Activated B cell treated with CpG ODN at 0.5 μM for 24 hours (primary cell): ENCODE data around the gene GTF2F2. TPM values are rescaled to one million over a fixed set of nuclear protein-coding genes. Genes with fewer than 3 reads are reported as not detected.
"Not testable (repeated sequence)": the region's sequence is repeated elsewhere in the genome, so short reads cannot be mapped to it uniquely, and the experiment has no call there.

Experiments used
- ATAC-seq: fragments of 200-7000 bp; cut with Tn5 transposase; one replicate; pipeline ENCODE4 v1.10.0; 2021; ENCODE audit warnings: low read depth, mild to moderate bottlenecking, moderate library complexity
- CTCF ChIA-PET: fragments of 350-600 bp; sonication (Branson Sonifier 250); formaldehyde crosslinking; loops from one replicate; lab custom pipeline; 2021; ENCODE audit warnings: antibody characterized with exemption; lab: Charles Lee
- POLR2A ChIA-PET: fragments of 350-600 bp; sonication (Branson Sonifier 250); formaldehyde crosslinking; loops from one replicate; lab custom pipeline; 2021; ENCODE audit warnings: antibody characterized with exemption; lab: Charles Lee
- DNase-seq: peaks from one replicate; pipeline ENCODE4 v3.0.0; 2022
- H3K27ac Mint-ChIP-seq: one replicate; pipeline ENCODE4 v1.8.0; 2020; ENCODE audit warnings: mixed read lengths
- H3K27me3 Mint-ChIP-seq: one replicate; pipeline ENCODE4 v1.8.0; 2021; ENCODE audit warnings: mixed read lengths
- H3K36me3 Mint-ChIP-seq: one replicate; pipeline ENCODE4 v1.8.0; 2021; ENCODE audit warnings: low read depth, mixed read lengths
- H3K4me1 Mint-ChIP-seq: one replicate; pipeline ENCODE4 v1.8.0; 2021; ENCODE audit warnings: mixed read lengths
- H3K4me3 Mint-ChIP-seq: one replicate; pipeline ENCODE4 v1.8.0; 2020; ENCODE audit warnings: mild to moderate bottlenecking, mixed read lengths
- H3K9me3 Mint-ChIP-seq: one replicate; pipeline ENCODE4 v1.8.0; 2020; ENCODE audit warnings: mixed read lengths
- intact Hi-C: fragments of 100-400 bp; cut with micrococcal nuclease; formaldehyde crosslinking; loops from one replicate; pipeline ENCODE4 v1.15.1; 2024
- total RNA-seq: library from RNA; stranded (reverse); gene quantifications from 2 replicates; pipeline ENCODE4 v1.2.3, GENCODE V29; 2022
- TF ChIP-seq, protein P1 (sequence below): fragments of 200-600 bp; IDR thresholded peaks from one replicate; pipeline ENCODE4 v1.8.0; 2022; ENCODE audit warnings: antibody characterized with exemption, mild to moderate bottlenecking

Gene GTF2F2
- total RNA-seq, 1 donor from 2014 or later = 19.8 TPM

- H3K4me3 Mint-ChIP-seq = no peak overlapping the region
- ATAC-seq (no peak), DNase-seq (no peak)
- ChIA-PET POLR2A (no interaction called here), CTCF (no interaction called here)
- H3K27me3 Mint-ChIP-seq = no peaks in the 10 kb centered on the region
- peaks cover 8% of the 10 kb centered on the region for H3K36me3 Mint-ChIP-seq
- TF ChIP-seq, protein P1, sequence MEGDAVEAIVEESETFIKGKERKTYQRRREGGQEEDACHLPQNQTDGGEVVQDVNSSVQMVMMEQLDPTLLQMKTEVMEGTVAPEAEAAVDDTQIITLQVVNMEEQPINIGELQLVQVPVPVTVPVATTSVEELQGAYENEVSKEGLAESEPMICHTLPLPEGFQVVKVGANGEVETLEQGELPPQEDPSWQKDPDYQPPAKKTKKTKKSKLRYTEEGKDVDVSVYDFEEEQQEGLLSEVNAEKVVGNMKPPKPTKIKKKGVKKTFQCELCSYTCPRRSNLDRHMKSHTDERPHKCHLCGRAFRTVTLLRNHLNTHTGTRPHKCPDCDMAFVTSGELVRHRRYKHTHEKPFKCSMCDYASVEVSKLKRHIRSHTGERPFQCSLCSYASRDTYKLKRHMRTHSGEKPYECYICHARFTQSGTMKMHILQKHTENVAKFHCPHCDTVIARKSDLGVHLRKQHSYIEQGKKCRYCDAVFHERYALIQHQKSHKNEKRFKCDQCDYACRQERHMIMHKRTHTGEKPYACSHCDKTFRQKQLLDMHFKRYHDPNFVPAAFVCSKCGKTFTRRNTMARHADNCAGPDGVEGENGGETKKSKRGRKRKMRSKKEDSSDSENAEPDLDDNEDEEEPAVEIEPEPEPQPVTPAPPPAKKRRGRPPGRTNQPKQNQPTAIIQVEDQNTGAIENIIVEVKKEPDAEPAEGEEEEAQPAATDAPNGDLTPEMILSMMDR = no peak
- H3K9me3 Mint-ChIP-seq = no peaks in the 10 kb centered on the region
- no peak overlapping the region for H3K27ac Mint-ChIP-seq
- intact Hi-C loops = no loop called here
- no peaks in the 10 kb centered on the region for H3K4me1 Mint-ChIP-seq
Observed at GRCh38 chr13:45242524-45242923, 122.2 kb downstream of the GTF2F2 start.

DNA sequence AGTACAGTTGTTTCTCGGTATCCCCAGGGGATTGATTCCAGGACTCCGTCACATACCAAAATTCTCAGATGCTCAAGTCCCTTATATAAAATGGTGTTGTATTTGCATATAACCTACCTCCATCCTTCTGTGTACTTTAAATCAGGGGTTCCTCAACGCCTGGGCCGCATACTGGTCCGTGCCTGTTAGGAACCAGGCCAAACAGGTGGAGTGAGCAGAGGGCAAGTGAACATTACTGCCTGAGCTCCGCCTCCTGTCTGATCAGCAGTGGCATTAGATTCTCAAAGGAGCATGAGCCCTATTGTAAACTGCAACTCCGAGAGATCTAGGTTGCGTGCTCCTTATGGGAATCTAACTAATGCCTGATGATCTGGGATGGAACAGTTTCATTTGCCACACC lies 122.8 kb downstream of the GTF2F2 start:
- POLR2A ChIA-PET = no interaction called here
- Mint-ChIP-seq H3K27ac (no peak overlapping the region), H3K4me1 (no peaks in the 10 kb centered on the region)

DNA sequence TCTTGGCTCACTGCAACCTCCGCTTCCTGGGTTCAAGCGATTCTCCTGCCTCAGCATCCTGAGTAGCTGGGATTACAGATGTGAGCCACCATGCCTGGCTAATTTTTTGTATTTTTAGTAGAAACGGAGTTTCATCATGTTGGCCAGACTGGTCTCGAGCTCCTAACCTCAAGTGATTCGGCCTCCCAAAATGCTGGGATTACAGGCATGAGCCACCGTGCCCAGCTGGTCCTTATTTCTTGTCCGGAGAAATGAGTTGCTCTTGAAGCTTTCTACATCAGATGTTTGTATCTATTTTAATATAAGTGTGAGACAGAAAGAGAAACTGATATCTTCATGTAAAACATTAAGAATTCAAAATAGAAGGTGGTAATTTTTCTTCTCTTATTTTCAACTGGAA lies 124.4 kb downstream of the GTF2F2 start:
- H3K36me3 Mint-ChIP-seq, POLR2A ChIA-PET, ATAC-seq, H3K4me3 Mint-ChIP-seq, CTCF ChIA-PET, DNase-seq, H3K4me1 Mint-ChIP-seq, H3K27me3 Mint-ChIP-seq, H3K9me3 Mint-ChIP-seq, intact Hi-C loops, H3K27ac Mint-ChIP-seq: not testable (repeated sequence)

More for the DNA sequence above, 122.8 kb downstream of the GTF2F2 start:
- no peaks in the 10 kb centered on the region for H3K27me3 Mint-ChIP-seq
- DNase-seq (no peak), ATAC-seq (no peak)
- no peaks in the 10 kb centered on the region for H3K9me3 Mint-ChIP-seq
- TF ChIP-seq, protein P1 = no peak
- intact Hi-C loops = no loop called here
- CTCF ChIA-PET = interaction anchor here (0.6 kb wide), 1 partner anchor 126 kb away, joined by 4 read pairs; no protein-coding TSS in a partner anchor
- H3K4me3 Mint-ChIP-seq = no peak overlapping the region
- H3K36me3 Mint-ChIP-seq = peaks cover 10% of the 10 kb centered on the region

DNA sequence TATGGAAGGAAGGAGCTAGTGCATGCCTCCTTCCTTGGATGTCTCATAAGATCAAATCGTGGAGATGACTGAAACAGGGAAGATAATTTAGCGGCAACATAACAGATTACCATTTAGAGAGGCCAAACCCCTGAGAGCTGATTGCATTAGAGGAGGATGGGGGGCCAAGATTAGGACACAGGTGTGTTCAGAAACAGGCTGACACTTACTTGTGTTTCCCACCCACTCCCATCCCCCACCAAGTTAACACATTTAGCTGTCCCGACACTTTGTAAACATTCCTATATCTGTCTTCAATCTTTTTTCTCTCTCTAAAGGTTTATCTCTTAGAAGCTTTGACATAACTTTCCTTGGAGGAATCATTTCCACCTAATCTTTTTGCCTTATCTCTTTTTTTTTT lies 129.4 kb downstream of the GTF2F2 start:
- ChIA-PET CTCF (no interaction called here), POLR2A (interaction anchor here (0.6 kb wide), 2 partner anchors 219 to 765 kb away, joined by 3 read pairs; no protein-coding TSS in a partner anchor)
- intact Hi-C loops = no loop called here
- Mint-ChIP-seq H3K9me3 (no peaks in the 10 kb centered on the region), H3K4me1 (no peaks in the 10 kb centered on the region), H3K4me3 (no peak overlapping the region), H3K27ac (no peak overlapping the region), H3K36me3 (peaks cover 27% of the 10 kb centered on the region), H3K27me3 (no peaks in the 10 kb centered on the region)
- DNase-seq = no peak
- no peak for ATAC-seq
- TF ChIP-seq, protein P1 = no peak

GRCh38 chr13:45254396-45254795 lies 134.1 kb downstream of the GTF2F2 start:
- CTCF ChIA-PET = no interaction called here
- H3K36me3 Mint-ChIP-seq = peaks cover 39% of the 10 kb centered on the region
- H3K4me1 Mint-ChIP-seq = peaks cover 4% of the 10 kb centered on the region
- intact Hi-C loops = no loop called here
- H3K9me3 Mint-ChIP-seq = no peaks in the 10 kb centered on the region
- POLR2A ChIA-PET = no interaction called here
- ATAC-seq (no peak), DNase-seq (no peak)
- H3K4me3 Mint-ChIP-seq = no peak overlapping the region
- H3K27ac Mint-ChIP-seq = no peak overlapping the region
- H3K27me3 Mint-ChIP-seq = no peaks in the 10 kb centered on the region
- TF ChIP-seq, protein P1 = no peak
